ENCODE results near the gene PUSL1.

- TF ChIP-seq POLR2A (IDR thresholded peaks at IDR 0.05; ENCODE audit: low read length) = no peak
- no peak for TF ChIP-seq GATA1 (IDR thresholded peaks at IDR 0.05; ENCODE audit: low read depth, low read length)
Observed at GRCh38 chr1:1275836-1276235, 32.6 kb upstream of the PUSL1 start.

Data from erythroblast (primary cell).